Measurements from ENCODE around the gene CASP8. TPM values are rescaled to one million over a fixed set of nuclear protein-coding genes. Genes with fewer than 3 reads are reported as not detected.
A peak's percentile ranks its signal among the peaks of the same experiment; 100 is the strongest.

The CASP8 gene
- total and polyA plus RNA-seq, 4 donors, result 4.5 to 15.1 (median 8.7) TPM

- Histone ChIP-seq H3K9me3 (ENCODE audit: control insufficient read depth in 4 of 4, low read length in 3 of 4) (no peaks in the 10 kb centered on the region), H3K27ac (ENCODE audit: low read depth in 1 of 2, low read length in 2 of 2) (no peak overlapping the region), H3K4me3 (ENCODE audit: low read depth in 1 of 3, low read length in 3 of 3) (no peak overlapping the region), H3K36me3 (ENCODE audit: control insufficient read depth in 4 of 4, insufficient read depth in 3 of 4, low read depth in 1 of 4, low read length in 3 of 4) (peaks cover 1 to 29% (median 12%) of the 10 kb centered on the region in 4 donors), H3K4me1 (ENCODE audit: control insufficient read depth in 4 of 4, insufficient read depth in 4 of 4, low read length in 3 of 4) (peaks cover 0 to 3% (median 0%) of the 10 kb centered on the region in 4 donors), H3K27me3 (ENCODE audit: control insufficient read depth in 4 of 4, insufficient read depth in 4 of 4, low read length in 3 of 4) (no peaks in the 10 kb centered on the region), H3K9ac (ENCODE audit: low read depth in 1 of 2, low read length in 2 of 2) (no peak overlapping the region)
- DNase-seq (ENCODE audit: low spot score), result no peak
- TF ChIP-seq FOXA1 (IDR thresholded peaks at IDR 0.05) (no peak), REST (IDR thresholded peaks at IDR 0.05) (no peak), ZBTB33 (IDR thresholded peaks at IDR 0.05) (no peak), RAD21 (IDR thresholded peaks at IDR 0.05) (no peak), HNF4G (IDR thresholded peaks at IDR 0.05) (no peak), HNF4A (conservative IDR thresholded peaks at IDR 0.05) (peak in 1 of 2 donors; percentile 54), FOXA2 (IDR thresholded peaks at IDR 0.05) (no peak), SP1 (IDR thresholded peaks at IDR 0.05) (peak; percentile 56)
- 80% methylated on average over 2 of the region's 2 CpGs for WGBS
Observed at GRCh38 chr2:201269764-201270163, 9.4 kb downstream of the CASP8 start.

DNA sequence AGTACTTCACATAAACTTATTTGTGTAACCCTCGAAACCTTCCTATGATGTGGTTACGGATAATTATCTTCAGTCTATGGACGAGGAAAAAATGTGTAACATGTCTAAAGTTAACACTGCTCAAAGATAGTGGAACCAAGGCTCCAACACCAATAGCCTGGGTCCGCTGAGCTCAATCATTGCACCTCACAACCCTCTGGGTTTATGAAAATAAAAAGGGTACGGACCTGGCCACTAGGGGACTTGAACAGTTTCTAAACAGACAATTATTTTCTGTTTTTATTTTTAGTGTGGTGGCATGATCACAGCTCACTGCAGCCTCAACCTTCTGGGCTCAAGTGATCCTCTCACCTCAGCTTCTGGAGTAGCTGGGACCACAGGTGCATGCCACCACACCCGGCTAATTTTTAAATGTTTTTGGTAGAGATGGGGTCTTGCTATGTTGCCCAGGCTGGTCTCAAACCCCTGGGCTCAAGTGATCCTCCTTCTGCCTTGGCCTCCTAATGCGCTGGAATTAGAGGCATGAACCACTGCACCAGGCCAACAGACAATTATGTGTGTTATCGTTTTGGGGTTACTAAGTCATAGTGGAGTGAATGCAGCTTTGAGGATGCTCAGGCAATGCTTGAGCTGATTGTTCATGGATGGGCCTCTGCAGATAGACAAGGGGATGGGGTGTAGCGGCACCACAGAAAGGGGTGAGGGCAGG lies 10.1 kb downstream of the CASP8 start:
- DNase-seq (ENCODE audit: low spot score), result no peak
- Histone ChIP-seq H3K27ac (ENCODE audit: low read depth in 1 of 2, low read length in 2 of 2) (no peak overlapping the region), H3K9ac (ENCODE audit: low read depth in 1 of 2, low read length in 2 of 2) (no peak overlapping the region), H3K4me3 (ENCODE audit: low read depth in 1 of 3, low read length in 3 of 3) (no peak overlapping the region), H3K9me3 (ENCODE audit: control insufficient read depth in 4 of 4, low read length in 3 of 4) (no peaks in the 10 kb centered on the region), H3K36me3 (ENCODE audit: control insufficient read depth in 4 of 4, insufficient read depth in 3 of 4, low read depth in 1 of 4, low read length in 3 of 4) (peaks cover 1 to 33% (median 18%) of the 10 kb centered on the region in 4 donors), H3K4me1 (ENCODE audit: control insufficient read depth in 4 of 4, insufficient read depth in 4 of 4, low read length in 3 of 4) (peaks cover 0 to 3% (median 0%) of the 10 kb centered on the region in 4 donors), H3K27me3 (ENCODE audit: control insufficient read depth in 4 of 4, insufficient read depth in 4 of 4, low read length in 3 of 4) (no peaks in the 10 kb centered on the region)
- TF ChIP-seq FOXA2 (IDR thresholded peaks at IDR 0.05) (no peak), HNF4A (conservative IDR thresholded peaks at IDR 0.05) (no peak), JUND (IDR thresholded peaks at IDR 0.05) (no peak), YY1 (IDR thresholded peaks at IDR 0.05) (no peak), HNF4G (IDR thresholded peaks at IDR 0.05) (no peak), SP1 (IDR thresholded peaks at IDR 0.05) (no peak), ZBTB33 (IDR thresholded peaks at IDR 0.05) (no peak), ATF3 (IDR thresholded peaks at IDR 0.05) (no peak)
- TF ChIP-seq, protein P1, sequence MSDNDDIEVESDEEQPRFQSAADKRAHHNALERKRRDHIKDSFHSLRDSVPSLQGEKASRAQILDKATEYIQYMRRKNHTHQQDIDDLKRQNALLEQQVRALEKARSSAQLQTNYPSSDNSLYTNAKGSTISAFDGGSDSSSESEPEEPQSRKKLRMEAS (IDR thresholded peaks at IDR 0.05), result no peak
- 92% methylated on average over 9 of the region's 9 CpGs for WGBS
